HCT116 (cell line): ENCODE results near the gene LSS. TPM values are rescaled to one million over a fixed set of nuclear protein-coding genes. Genes with fewer than 3 reads are reported as not detected.

ENCODE experiments used
- ATAC-seq: fragments of 200-7000 bp; cut with Tn5 transposase; 2 replicates; pipeline ENCODE4 v1.9.1; 2020; ENCODE audit warnings: mild to moderate bottlenecking, moderate library complexity
- BruUV-seq: library from RNA; stranded (reverse); fragments of 400-500 nt; replicated peaks from 2 replicates; lab custom pipeline; 2021; lab: Mats Ljungman, UMichigan
- CTCF ChIA-PET: fragments of 300-600 bp; sonication (Branson Sonifier 250); formaldehyde crosslinking; loops from one replicate; lab custom pipeline; 2021; ENCODE audit warnings: antibody characterized with exemption; lab: Charles Lee
- POLR2A ChIA-PET: fragments of 300-600, 350-600 bp; sonication (Branson Sonifier 250); formaldehyde crosslinking; loops from one replicate; lab custom pipeline; 2021; ENCODE audit warnings: antibody characterized with exemption; lab: Charles Lee
- RAD21 ChIA-PET, 2 experiments: fragments of 300-600 bp; sonication (Branson Sonifier 250); formaldehyde crosslinking; loops; one replicate each; lab custom pipeline; 2023; ENCODE audit warnings: low total read pairs in 2 of 2; ENCODE audit not compliant: uncharacterized antibody in 2 of 2, unreplicated experiment in 2 of 2, low non-redundant PET in 1 of 2; lab: Charles Lee
- DNase-seq: peaks from one replicate; pipeline ENCODE4 v3.0.0-alpha.2; 2010; ENCODE audit warnings: low read depth, low spot score
- H2AFZ ChIP-seq: fragments of 200-600 bp; shearing (Covaris generic), sonication (generic); 2 replicates; pipeline ENCODE4 v1.6.1; 2017; ENCODE audit warnings: low read depth, mixed run types, mixed read lengths, antibody characterized with exemption, low read length; ENCODE audit not compliant: poor library complexity, severe bottlenecking
- H3K27ac ChIP-seq: 2 replicates; pipeline ENCODE4 v1.5.1; 2012; ENCODE audit warnings: low read depth, low read length
- H3K27me3 ChIP-seq: fragments of 200-600 bp; sonication (generic); 2 replicates; pipeline ENCODE4 v1.6.1; 2016; ENCODE audit warnings: mixed run types, low read length, mixed read lengths; ENCODE audit not compliant: insufficient read depth
- H3K36me3 ChIP-seq, 2 experiments: fragments of 200-500 bp in 1 of 2; fragments of 200-600 bp in 1 of 2; sonication (Bioruptor generic) in 1 of 2; sonication (generic) in 1 of 2; 2 replicates each; pipeline versions ENCODE4 v1.5.1 to v1.6.1; 2014 to 2016; ENCODE audit warnings: low read length in 2 of 2, inconsistent platforms in 1 of 2, mixed read lengths in 1 of 2, mixed run types in 1 of 2; ENCODE audit not compliant: insufficient read depth in 2 of 2, control insufficient read depth in 1 of 2
- H3K4me1 ChIP-seq, 2 experiments: fragments of 200-600 bp in 1 of 2; sonication (generic) in 1 of 2; 2 replicates each; pipeline versions ENCODE4 v1.5.1 to v1.6.1; 2012 to 2017; ENCODE audit warnings: low read length in 2 of 2, inconsistent platforms in 1 of 2, mild to moderate bottlenecking in 1 of 2, mixed read lengths in 1 of 2, mixed run types in 1 of 2, moderate library complexity in 1 of 2; ENCODE audit not compliant: insufficient read depth in 2 of 2, control insufficient read depth in 1 of 2
- H3K4me2 ChIP-seq: fragments of 200-600 bp; sonication (generic); 2 replicates; pipeline ENCODE4 v1.6.1; 2017; ENCODE audit warnings: mixed run types, low read length, mixed read lengths
- H3K4me3 ChIP-seq, 2 experiments: fragments of 200-600 bp in 1 of 2; sonication (generic) in 1 of 2; replicated peaks in 1 of 2; 2 replicates each; pipeline ENCODE4 v1.5.1; 2011 to 2016; ENCODE audit warnings: low read length in 2 of 2, control low read depth in 1 of 2, low read depth in 1 of 2, mild to moderate bottlenecking in 1 of 2, mixed read lengths in 1 of 2, mixed run types in 1 of 2
- H3K79me2 ChIP-seq: fragments of 200-600 bp; sonication (generic); 2 replicates; pipeline ENCODE4 v1.6.1; 2017; ENCODE audit warnings: mild to moderate bottlenecking, mixed run types, low read length, moderate library complexity, mixed read lengths; ENCODE audit not compliant: insufficient read depth
- H3K9ac ChIP-seq: fragments of 200-600 bp; sonication (generic); 2 replicates; pipeline ENCODE4 v1.6.1; 2016; ENCODE audit warnings: low read length, mixed read lengths
- H3K9me2 ChIP-seq: fragments of 200-600 bp; sonication (generic), shearing (Covaris generic); 2 replicates; pipeline ENCODE4 v1.6.1; 2017; ENCODE audit warnings: mixed run types, mild to moderate bottlenecking, moderate library complexity; ENCODE audit not compliant: insufficient read depth
- H3K9me3 ChIP-seq, 2 experiments: fragments of 200-500 bp in 1 of 2; fragments of 200-600 bp in 1 of 2; sonication (Bioruptor generic) in 1 of 2; sonication (generic) in 1 of 2; 2 replicates each; pipeline ENCODE4 v1.6.1; 2014 to 2017; ENCODE audit warnings: low read length in 2 of 2, mixed read lengths in 2 of 2, inconsistent platforms in 1 of 2, low read depth in 1 of 2, mild to moderate bottlenecking in 1 of 2, mixed run types in 1 of 2, moderate library complexity in 1 of 2; ENCODE audit not compliant: control insufficient read depth in 1 of 2, insufficient read depth in 1 of 2
- H4K20me1 ChIP-seq: fragments of 200-600 bp; sonication (generic), shearing (Covaris generic); 2 replicates; pipeline ENCODE4 v1.6.1; 2017; ENCODE audit warnings: mixed run types, mild to moderate bottlenecking, moderate library complexity; ENCODE audit not compliant: insufficient read depth
- CBX3 ChIP-seq: IDR thresholded peaks from 2 replicates; pipeline ENCODE4 v1.6.1; 2012; ENCODE audit warnings: low read depth
- CEBPB ChIP-seq: IDR thresholded peaks from 2 replicates; pipeline ENCODE4 v1.6.1; 2012; ENCODE audit warnings: low read depth
- EGR1 ChIP-seq: IDR thresholded peaks from 2 replicates; pipeline ENCODE4 v1.6.1; 2012; ENCODE audit warnings: low read depth
- ELF1 ChIP-seq: IDR thresholded peaks from 2 replicates; pipeline ENCODE4 v1.6.1; 2012; ENCODE audit warnings: low read depth, borderline replicate concordance
- EZH2 ChIP-seq: fragments of 200-600 bp; sonication (generic); IDR thresholded peaks from 2 replicates; pipeline ENCODE4 v1.6.1; 2017; ENCODE audit warnings: antibody characterized with exemption, mixed run types
- EZH2phosphoT487 ChIP-seq: fragments of 200-600 bp; IDR thresholded peaks from 2 replicates; pipeline ENCODE4 v1.6.1; 2018; ENCODE audit warnings: antibody characterized with exemption, borderline replicate concordance
- FOSL1 ChIP-seq: IDR thresholded peaks from 2 replicates; pipeline ENCODE4 v1.6.1; 2012; ENCODE audit warnings: low read depth
- RAD21 ChIP-seq: IDR thresholded peaks from 2 replicates; pipeline ENCODE4 v1.6.1; 2012; ENCODE audit warnings: low read depth, mild to moderate bottlenecking
- REST ChIP-seq: IDR thresholded peaks from 2 replicates; pipeline ENCODE4 v1.6.1; 2012; ENCODE audit warnings: low read depth
- SRF ChIP-seq: IDR thresholded peaks from 2 replicates; pipeline ENCODE4 v1.6.1; 2012; ENCODE audit warnings: low read depth
- ZFX ChIP-seq: fragments of 450-650 bp; IDR thresholded peaks from 2 replicates; pipeline ENCODE4 v1.6.1; 2017
- intact Hi-C: fragments of 100-400 bp; cut with micrococcal nuclease; formaldehyde crosslinking; loops from 2 replicates; pipeline ENCODE4 v1.10.0; 2022
- total RNA-seq: library from RNA; stranded (reverse); gene quantifications from one replicate; pipeline ENCODE4 v1.2.1, GENCODE V29; 2021; ENCODE audit not compliant: unreplicated experiment
- TF ChIP-seq, protein P1 (sequence below): IDR thresholded peaks from 2 replicates; pipeline ENCODE4 v1.6.1; 2011; ENCODE audit warnings: mild to moderate bottlenecking, low read length, moderate library complexity; ENCODE audit not compliant: insufficient replicate concordance; ENCODE audit errors: extremely low read depth

LSS gene
- total RNA-seq, 1 experiment from 2014 or later = 44.7 TPM

GRCh38 chr21:46196733-46197132 is 31.8 kb downstream of the LSS start:
- Histone ChIP-seq H3K27me3 (no peaks in the 10 kb centered on the region), H3K4me3 (no peak overlapping the region), H3K4me1 (no peaks in the 10 kb centered on the region), H3K9me2 (no peaks in the 10 kb centered on the region), H2AFZ (no peak overlapping the region), H3K79me2 (no peaks in the 10 kb centered on the region), H4K20me1 (no peaks in the 10 kb centered on the region), H3K36me3 (peaks cover 0 to 4% of the 10 kb centered on the region in 2 experiments; a peak in 2 of 4 replicates), H3K4me2 (no peak overlapping the region), H3K27ac (no peak overlapping the region), H3K9me3 (no peaks in the 10 kb centered on the region), H3K9ac (no peak overlapping the region)
- POLR2A ChIA-PET = no interaction called here
- intact Hi-C loops = no loop called here
- TF ChIP-seq ELF1 (no peak), EZH2phosphoT487 (no peak), FOSL1 (no peak), EZH2 (no peak), RAD21 (no peak), CEBPB (no peak), EGR1 (no peak), CBX3 (no peak), REST (no peak), ZFX (no peak), SRF (no peak)
- TF ChIP-seq, protein P1, sequence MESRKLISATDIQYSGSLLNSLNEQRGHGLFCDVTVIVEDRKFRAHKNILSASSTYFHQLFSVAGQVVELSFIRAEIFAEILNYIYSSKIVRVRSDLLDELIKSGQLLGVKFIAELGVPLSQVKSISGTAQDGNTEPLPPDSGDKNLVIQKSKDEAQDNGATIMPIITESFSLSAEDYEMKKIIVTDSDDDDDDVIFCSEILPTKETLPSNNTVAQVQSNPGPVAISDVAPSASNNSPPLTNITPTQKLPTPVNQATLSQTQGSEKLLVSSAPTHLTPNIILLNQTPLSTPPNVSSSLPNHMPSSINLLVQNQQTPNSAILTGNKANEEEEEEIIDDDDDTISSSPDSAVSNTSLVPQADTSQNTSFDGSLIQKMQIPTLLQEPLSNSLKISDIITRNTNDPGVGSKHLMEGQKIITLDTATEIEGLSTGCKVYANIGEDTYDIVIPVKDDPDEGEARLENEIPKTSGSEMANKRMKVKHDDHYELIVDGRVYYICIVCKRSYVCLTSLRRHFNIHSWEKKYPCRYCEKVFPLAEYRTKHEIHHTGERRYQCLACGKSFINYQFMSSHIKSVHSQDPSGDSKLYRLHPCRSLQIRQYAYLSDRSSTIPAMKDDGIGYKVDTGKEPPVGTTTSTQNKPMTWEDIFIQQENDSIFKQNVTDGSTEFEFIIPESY = no peak
- RAD21 ChIA-PET = no interaction called here
- ATAC-seq (no peak), DNase-seq (no peak)
- CTCF ChIA-PET = no interaction called here
- BruUV-seq = no TSS peak
